Epithelial cell of esophagus (primary cell): Measurements from ENCODE around the gene MVB12A.

ENCODE experiments used
- DNase-seq: peaks from one replicate; pipeline ENCODE4 v3.0.0; 2010; ENCODE audit warnings: low read depth
- H3K4me3 ChIP-seq: 2 replicates; pipeline ENCODE4 v1.5.1; 2011; ENCODE audit warnings: mild to moderate bottlenecking, low read length, control low read depth
- CTCF ChIP-seq: IDR thresholded peaks from 2 replicates; pipeline ENCODE4 v1.5.1; 2011; ENCODE audit warnings: low read depth, mild to moderate bottlenecking, low read length, control low read depth, inconsistent platforms; ENCODE audit not compliant: insufficient read depth; ENCODE audit errors: missing control alignments

MVB12A gene

GRCh38 chr19:17405250-17406045 lies 14.4 kb upstream of the MVB12A start, which contains the start of gene BST2:
TSS of gene BST2 (minus strand) at chr19:17405630. CDS start at chr19:17405575, 55 bp downstream.
- TF ChIP-seq CTCF = no peak
- peak; percentile 15 for DNase-seq
- H3K4me3 ChIP-seq = no peak within 1 kb of the TSS

DNA sequence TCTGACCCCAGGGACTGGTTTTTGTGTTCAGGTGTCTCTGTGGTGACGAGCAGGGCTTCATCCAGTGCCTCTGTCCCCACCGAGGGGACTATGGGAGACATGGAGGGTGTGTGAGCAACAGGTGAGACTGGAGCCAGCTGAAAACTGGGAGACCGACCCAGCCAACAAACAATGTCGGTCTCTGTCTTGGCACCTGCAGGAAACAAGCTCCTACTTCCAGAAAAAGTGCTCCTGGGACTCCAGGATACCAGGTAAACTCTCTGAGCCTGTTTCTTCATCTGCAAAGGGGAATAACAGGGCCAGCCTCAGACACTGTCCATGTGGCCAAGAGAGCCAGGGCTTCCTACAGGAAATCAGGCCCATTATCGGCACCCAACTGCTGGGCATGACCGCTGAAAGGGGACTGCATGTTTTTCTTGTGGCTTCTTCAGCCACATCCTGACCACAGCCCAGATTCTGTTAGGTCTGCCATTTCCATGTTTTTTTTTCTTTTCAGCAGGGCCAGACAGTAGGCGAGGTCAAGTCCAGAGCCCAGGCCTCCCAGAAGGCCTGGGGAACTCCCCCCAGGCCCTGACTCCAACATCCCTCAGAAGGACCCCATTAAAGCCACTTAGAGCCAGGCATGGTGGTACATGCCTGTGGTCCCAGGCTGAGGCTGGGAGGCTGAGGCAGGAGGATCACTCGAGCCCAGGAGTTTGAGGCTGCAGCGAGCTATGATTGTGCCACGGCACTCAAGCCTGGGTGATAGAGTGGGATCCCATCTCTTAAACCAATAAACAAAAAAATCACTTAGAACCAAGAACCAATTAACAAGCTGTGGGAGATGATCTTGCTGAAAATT lies 13.6 kb upstream of the MVB12A start:
- DNase-seq = no peak
- no peak overlapping the region for H3K4me3 ChIP-seq
- TF ChIP-seq CTCF = no peak

- no peak for DNase-seq
- no peak overlapping the region for H3K4me3 ChIP-seq
- no peak for TF ChIP-seq CTCF
Measured at GRCh38 chr19:17406887-17407196, 13.0 kb upstream of the MVB12A start.

DNA sequence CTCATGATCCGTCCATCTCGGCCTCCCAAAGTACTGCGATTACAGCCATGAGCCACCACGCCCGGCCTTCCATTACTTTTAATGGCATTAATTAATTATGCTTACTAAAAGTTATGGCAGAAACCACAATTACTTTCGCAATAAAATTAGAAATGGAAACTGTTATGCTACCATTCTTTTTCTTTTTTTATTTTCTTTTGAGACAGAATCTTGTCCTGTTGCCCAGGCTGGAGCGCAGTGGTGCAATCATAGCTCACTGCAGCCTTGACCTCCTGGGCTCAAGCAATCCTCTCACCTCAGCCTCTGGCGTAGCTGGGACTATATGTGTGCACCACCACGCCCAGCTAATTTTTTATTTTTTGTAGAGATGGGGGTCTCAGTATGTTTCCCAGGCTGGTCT lies 9.9 kb upstream of the MVB12A start:
- H3K4me3 ChIP-seq = no peak overlapping the region
- DNase-seq = no peak
- no peak for TF ChIP-seq CTCF

DNA sequence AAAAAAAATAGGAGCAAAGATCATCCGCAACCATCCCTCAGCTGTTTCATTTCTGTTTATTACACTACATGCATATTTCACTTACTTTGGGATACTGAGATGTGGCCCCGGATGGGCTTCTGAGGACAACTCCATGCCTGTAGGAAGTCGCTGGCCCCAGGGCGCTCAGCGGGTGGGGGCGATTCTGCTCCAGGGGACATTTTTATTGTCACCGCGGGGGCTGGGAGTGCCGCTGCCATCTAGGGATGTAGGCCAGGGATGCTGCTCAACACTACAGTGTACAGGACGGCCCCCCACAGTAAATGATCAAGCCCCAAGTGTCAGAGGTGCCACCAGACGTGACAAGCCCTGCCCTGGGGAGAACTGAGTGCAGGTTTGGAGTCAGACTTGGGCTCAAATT lies 8.0 kb upstream of the MVB12A start:
- DNase-seq = no peak
- TF ChIP-seq CTCF = no peak
- H3K4me3 ChIP-seq = no peak overlapping the region

GRCh38 chr19:17414097-17414496 lies 5.8 kb upstream of the MVB12A start:
- DNase-seq = no peak
- no peak overlapping the region for H3K4me3 ChIP-seq
- TF ChIP-seq CTCF = no peak
